ENCODE measurements around the gene JARID2.

Gene JARID2

DNA sequence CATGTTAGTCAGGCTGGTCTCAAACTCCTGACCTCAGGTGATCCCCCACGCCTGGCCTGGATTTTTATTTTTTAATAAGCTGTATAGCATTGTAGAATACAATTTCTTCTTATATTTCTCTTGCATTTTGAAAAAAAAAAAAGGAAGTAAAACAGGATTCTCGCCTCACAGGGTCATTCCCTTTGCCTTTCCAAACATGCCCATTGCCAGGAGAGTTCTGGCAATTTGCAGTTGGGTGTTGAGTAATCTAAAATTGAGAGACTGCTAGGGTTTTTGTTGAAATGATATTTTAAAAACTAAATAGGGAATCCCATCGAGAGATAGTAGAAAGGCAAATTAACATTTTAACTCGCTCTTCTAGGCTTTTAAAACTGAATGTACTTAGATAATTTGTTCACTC, 196.1 kb downstream of the JARID2 start:
- DNase-seq (ENCODE audit: low spot score), result no peak

DNA sequence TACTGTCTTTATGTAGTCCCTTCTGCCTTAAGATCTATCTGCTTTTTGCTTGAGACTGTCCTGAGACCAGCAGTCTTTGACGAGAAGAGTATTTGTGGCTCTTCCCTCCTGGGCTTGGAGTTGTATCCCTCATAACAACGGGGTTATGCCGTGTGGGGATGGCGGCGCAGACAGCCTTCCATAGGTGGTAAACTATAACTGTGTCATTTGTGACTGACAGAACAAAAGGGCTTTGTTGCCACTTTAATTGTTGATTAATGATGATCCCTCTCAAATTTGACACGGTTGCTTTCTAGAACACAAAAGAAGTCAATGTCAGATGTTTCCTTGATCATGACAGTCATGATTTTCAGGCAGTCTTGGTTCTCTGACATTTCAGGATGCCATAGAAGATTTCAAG, 196.6 kb downstream of the JARID2 start:
- DNase-seq (ENCODE audit: low spot score), result no peak

DNA sequence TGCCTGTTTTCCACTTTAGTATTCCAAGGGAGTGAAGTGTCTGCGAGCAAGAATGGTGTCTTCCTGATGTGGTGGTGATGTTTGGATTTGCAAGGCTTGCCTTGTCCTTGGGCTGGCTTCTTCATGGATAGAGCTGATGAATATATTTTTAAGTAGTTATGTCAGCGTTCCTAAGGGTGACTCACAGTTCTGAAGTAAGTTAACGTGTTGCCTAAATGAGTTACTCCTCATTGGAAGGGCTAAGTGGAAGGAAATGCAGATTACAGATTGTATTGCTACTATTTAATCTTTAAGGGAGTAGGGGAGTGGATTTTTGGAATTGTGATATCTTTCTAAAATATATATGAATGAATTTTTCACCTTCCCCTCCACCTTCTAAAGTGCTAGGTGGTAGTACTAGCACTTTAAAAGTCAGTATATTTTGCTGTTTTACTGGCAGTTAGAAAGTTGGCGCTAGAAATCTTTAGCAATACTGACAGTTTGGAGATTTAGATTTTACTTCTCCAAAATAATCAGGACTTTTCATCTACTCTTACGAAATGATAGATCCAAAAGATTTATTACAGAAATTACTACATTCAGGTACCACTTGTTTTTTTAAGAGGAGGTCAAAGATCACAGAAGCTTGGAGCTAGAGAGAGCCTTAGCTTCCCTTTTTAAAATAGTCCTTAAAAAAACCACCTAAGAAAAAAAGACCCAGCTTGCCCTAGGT, 197.4 kb downstream of the JARID2 start:
- peak; percentile 71 for DNase-seq (ENCODE audit: low spot score)

DNA sequence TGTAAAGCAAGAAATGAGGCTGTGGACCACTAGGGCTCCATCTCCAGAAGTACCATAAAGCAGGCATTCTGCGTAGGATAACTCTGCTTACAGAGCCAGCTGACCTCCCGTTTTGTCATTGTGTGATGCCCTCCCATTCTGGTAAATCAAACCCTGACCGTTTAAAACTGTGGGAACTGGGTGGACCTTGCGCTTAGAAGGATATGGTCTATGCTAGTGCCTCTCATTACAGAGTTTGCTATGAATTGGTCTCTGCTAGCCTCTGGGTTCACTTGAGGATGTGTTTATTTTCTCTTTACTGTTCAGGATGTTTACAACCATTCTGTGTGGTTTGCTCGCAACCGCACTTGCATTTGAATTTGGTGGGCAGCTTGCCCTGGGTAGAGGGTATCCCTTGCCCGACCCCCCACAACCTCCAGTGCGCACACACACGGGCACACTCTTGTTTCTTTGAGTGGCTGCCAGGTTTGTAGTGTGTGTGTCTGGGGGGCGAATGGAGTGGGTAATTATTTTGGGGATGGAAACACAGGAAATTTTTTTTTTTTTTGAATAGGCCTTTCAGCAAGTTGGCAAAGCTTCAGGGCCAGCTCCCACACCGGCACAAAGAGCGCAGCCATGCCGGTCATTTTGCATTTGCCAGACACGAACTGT, 198.3 kb downstream of the JARID2 start:
- DNase-seq (ENCODE audit: low spot score), result no peak

DNA sequence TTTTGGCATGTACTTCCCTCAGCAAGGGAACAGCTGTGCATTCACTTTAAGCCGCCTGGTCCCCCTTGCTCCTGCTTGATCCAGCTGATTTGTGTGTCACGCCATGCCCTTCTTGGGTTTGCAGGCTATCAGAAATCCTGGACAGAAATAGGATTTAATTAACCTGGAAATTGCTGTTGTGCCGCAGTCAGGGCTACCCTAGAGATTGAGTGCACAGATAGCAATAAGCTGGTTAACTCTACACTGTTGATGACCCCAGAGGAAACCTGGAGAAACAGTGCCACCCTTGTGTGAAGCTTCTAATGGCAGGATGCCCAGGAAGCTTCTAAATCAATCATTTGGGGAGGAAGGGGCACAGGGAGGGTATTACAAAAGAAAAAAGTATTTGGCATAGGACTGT, 199.0 kb downstream of the JARID2 start:
- DNase-seq (ENCODE audit: low spot score), result no peak

DNA sequence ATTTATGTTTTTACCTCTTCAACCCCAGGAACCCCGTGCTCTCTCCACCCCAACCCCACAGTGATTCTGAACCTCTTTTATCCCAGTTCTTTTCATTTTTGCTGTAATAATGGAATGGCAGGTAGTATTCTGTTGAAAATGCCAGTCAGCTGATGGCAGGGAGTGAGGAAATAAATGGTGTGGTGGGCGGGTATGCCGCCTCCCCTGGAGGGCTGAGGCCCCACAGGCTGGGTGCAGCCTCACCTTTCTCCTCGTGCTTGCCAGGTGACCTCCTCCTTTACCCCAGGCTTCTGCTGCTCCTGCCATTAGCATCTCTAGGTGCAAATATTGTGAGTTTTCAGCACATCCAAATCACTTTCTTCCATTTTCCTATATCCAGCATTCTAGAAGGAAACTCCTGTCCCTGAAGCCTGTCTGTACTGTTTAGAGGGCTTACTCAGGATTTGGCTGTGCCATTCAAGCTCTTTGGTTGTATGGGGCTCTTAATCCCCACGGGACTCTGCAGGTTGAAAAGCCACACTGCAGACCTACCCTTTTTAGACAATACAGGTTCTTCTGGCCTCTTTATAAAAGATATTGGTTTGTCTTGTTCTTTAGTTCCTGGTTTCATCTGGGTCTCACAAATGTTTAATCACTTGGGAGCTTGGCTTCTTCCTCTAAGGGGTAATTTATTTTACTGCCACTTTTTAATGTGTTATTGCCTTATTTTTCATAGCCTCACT, 201.8 kb downstream of the JARID2 start:
- no peak for DNase-seq (ENCODE audit: low spot score)

DNA sequence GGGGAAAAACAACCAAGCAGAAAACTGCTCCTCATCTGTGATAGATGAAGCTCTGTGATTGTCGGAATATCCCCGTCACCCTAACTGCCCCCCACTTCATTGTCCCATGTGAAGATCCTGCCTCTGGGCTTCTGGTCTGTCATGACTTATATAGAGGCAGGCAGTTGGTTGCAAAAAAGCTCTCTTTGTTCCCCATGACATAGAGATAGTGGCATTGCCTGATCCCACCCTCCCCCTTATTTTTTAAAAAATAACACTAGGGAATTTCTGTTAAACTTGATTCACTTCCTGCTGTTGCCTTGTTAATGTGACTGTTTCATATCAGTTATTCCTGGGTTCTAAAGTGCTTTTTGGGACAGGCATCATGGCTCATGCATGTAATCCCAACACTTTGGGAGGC, 203.1 kb downstream of the JARID2 start:
- DNase-seq (ENCODE audit: low spot score), result no peak

DNA sequence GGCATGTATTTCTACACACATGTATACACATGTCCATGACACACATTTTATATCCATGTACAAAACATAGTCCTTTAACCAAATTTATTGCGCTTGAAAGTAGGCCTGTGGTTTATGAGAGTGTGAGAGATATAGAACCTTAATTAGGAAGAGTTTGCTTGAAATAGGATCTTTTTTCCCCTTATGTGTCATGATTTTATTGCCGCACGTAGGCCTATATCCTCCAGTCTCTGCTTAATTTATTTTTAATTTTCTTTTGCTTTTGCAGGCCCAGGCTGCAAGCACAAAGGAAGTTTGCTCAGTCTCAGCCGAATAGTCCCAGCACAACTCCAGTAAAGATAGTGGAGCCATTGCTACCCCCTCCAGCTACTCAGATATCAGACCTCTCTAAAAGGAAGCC, 205.9 kb downstream of the JARID2 start:
- no peak for DNase-seq (ENCODE audit: low spot score)

DNA sequence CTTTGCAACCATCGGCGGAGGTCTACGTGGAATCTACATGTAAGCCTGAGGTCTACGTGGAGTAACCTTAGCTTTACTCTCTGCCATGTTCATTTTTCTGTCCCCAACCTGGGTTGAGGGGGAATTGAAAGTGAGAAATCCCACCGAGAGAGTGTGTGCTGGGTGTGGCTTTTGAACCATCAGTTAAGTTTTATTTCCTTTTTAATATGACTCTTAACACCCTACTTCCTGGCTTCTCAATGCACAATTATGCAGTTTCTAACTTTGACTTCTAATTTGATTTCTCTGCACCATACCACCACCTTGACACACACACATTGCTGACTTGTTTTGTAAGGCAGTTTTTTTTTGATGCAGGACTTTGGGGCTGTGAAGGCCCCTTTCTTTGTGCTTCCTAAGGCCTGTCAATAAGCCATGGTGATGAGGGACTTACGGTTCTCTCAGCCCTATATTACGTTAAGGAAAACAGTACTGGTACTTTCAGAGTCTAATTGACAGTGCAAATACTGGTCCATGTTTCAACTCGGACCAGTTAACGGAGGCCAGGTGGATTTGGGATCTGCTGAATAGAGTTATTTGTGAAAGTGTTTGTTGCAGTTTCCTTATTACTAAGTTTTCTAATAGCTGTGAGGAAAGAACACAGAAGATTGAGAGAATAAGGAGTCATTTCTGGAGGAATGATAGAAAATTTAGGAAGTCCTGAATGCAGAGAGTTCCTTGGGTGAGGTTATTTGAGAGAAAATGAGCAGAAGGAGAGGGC, 206.5 kb downstream of the JARID2 start:
- no peak for DNase-seq (ENCODE audit: low spot score)

DNA sequence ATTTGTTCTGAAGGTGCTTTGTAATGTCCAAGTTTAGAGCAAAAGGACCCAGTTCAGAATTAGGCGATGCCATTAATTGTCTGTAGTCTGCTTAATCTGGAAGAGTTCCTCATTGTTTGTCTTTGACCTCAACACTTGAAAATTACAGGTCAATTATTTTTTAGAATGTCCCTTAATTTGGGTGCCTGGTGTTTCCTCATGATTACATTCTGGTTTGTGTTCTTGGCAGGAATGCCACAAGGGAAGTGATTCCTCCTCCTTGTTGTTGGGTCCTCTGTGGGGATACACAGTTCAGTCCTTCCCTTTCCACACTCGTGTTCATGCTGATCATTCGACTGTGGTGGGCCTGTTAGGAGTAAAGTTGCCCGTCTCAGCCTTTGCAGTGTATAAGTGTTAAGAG, 207.3 kb downstream of the JARID2 start:
- no peak for DNase-seq (ENCODE audit: low spot score)

DNA sequence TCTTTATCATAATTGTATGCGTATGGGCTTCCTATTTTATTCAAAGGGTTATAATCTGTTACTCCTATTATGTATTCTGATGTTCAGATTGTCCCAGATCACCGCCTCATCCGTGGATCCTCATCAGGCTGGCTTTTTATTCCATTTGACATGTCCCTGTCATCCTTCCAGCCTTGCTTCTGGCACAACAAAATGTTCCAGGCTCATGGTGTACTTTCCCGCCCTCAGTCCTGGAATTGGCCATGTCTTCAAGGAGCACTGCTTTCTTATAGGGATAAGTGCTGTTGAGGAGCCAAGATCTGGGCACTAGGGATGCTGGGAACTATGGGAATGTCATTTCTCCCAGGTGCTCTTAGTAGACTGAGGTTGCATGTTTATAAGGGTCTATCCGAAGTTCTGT, 207.8 kb downstream of the JARID2 start:
- DNase-seq (ENCODE audit: low spot score), result no peak

DNA sequence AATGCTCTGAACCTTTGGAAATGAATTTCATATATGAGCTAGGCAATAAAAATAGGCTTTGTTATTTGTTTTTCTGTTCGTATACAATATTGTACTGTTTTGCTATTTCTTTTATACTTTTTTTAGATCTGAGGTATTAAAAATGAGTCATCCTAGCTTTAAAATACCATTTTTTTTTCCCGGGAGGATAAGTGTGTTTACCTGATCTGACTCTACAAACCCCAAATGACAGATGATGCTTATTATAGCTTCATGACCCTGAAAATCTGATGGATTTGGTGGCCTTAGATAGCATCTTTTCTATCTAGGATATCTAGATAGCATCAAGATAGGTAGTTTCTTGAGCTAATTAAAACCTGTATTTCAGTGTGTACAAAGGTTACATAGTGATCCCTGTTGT, 210.6 kb downstream of the JARID2 start:
- no peak for DNase-seq (ENCODE audit: low spot score)

DNA sequence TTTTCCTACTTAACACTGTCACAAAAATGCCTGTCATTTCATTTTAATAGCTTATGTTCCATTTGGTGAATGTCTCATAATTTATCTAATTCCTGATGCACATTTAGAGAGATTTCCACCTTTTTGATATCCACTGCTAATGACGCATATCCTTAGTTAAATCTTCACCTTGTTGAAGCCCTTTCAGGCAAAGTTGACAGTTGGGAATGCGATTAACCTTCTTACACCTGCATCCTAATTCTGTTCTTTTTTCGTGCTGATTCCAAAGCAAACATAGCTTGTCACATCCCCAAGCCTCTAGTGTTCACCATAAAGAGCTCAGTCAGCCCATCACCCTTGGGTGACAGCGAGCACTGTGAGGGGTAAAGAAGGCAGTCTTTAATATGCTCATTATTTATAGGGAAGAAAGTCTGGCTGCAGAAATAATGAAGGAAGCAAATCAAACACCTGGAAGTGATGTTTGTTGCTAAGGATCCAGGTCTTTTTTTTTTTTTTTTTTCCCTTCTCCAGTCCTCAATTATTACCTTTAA, 211.3 kb downstream of the JARID2 start:
- DNase-seq (ENCODE audit: low spot score), result no peak

DNA sequence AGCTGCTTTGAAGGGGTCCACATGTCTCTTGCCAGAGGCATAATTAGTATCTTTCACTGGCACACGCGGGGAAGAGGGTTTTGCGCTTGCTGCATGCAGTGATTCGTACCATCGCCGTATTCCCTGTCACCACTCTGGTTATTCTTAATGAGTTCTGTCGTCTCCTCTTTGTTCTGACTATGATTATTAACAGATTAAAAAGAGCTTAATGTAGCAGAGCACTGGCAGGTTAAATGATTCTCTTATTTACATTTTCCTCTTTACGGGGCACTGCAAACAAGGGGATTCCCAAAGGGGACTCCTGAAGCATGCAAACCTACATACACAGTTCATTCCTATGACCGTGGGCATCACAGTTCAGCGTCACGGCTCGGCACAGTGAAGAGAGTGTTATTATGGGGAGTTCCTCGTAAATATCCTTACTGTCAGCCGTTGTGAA, 212.2 kb downstream of the JARID2 start:
- no peak for DNase-seq (ENCODE audit: low spot score)

DNA sequence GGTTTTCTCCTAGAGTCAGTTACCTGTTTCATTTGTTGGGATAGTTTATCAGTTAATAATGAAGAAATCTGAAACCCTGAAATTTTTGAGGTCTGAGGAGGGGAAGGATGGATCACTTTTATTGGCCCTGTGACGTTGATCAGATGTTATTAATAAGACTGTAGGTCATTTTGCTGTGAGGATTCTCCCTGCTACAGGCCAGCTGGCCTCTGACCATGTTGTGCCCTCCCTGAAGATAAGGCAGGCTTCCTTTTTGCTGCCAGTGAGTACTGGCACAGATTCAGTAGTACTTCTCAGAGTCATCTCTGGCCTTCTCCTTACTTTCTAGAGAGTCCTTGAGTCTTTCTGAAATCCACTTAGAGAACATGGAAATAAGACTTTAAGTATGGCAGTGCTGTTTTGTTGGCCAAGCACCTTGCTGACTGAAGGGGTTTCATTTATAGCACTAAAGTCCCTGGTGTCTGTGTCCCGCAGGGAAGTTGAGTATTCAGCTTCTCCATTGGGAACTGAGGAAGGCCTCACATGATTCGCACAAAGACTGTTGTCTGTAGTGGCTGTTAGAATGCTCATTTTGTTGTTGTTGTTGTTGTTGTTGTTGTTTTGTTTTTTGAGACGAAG, 214.3 kb downstream of the JARID2 start:
- DNase-seq (ENCODE audit: low spot score), result no peak

DNA sequence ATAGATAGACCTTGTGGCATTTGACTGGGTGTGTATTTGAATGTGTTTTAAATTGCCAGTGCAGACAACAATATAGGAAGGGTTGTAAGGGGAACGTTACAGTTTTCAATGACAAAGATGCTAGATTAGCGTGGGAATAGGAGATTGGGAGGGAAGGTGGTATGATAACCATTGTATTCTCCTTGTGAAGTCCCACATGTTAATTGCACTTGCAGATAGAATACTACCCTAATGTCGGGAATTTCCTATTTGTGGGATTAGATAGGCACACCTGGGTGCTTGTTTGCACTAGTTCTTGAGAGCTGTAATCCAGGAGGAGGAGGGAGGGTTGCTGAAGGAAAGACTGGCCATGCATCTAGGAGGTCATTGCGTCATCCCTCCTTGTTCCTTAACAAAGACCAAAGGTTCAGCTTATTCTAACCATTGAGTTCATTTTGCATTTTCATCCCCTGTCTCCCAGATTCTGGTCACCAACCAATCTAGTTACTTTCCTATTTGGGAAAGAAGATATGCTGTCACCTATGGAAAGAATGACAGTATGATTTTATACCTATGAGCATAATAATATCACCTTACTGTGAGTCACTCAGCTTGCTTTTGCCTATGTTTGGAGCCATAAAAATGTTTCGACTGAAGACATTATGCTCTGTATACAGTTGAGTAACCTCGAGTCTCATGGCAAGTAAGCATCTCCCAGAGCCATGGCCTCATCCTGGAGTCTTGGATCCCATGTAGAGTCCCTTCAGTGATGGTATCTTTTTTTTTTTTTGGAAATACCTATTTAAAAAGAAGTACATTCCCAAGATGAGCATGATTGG, 215.5 kb downstream of the JARID2 start:
- DNase-seq (ENCODE audit: low spot score), result no peak

DNA sequence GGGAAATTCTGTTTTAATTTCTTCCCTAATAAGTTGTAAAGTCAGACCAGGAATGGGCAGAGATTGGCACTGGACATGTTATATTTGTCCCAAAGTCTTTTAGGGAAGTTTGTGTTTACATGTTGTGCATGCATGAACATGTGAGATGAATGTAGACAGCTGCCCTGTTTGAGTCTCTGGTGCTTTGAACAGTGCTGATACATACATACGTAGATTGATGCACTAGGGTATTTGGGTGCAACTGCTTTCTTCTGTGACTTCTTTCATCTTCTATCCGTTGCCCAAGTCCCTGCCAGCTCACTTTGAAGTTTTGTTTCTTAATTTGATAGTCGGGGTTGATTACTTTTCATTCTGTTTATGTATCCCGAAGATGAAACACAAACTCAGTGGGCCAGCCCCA, 216.4 kb downstream of the JARID2 start:
- DNase-seq (ENCODE audit: low spot score), result no peak

DNA sequence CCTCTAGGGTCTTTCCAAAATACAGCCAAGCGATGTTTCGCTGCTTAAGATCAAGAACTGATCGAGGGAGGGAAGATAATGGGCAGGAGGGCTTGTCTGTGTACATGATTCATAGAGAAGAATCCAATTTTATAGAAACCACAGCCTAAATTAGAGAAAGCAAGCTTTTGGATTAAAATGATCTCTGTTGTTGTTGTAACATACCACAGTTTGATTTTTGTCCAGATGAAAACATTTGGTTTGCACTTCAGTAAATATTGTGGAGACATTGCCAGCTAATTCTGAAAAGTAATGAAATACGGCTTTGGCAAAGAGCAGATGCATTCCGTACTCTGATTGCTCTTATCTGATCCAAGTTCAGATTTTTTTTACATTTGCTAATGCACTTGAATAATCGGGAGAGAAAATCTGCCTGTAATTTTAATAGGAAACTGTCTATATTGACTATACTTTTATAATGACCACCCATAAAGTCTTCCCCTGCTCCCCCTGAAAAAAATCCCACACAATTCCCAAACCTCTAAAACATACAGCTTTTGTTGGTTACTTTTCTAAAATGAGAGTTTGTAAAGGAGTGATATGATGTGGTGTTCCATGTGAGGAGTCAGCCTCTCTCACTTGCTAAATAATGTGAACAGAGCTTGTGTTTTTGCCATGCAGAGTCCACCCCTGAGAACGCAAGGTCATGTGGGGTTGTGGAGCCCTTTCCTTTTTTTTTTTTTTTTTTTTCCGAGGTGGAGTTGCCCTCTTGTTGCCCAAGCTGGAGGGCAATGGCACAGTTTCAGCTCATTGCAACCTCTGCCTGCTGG, 217.1 kb downstream of the JARID2 start:
- DNase-seq (ENCODE audit: low spot score), result peak; percentile 15

DNA sequence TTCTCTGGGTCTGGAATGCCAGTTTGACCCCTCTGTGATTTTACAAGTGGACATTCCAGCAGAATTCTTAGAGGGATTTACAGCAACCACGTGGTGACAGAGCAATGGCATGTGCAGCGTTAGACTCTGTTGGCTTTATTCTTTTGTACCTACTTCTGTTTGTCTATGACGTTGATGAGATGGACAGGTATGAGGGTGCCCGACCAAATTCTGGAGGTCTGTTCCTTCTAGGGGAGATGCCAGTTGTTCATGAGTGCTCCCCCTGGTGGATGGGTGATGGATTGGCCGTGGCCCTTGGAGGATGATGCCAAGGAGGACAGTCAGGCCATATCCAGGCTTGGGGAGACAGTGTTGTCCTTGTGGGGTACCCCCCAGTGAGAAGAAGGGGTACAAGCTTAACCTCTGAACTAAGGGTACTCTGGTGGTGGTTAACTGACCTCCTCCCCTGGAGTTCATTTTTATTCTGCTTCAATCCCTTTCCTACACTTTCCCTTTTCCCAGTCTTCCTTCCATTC, 218.4 kb downstream of the JARID2 start:
- no peak for DNase-seq (ENCODE audit: low spot score)

DNA sequence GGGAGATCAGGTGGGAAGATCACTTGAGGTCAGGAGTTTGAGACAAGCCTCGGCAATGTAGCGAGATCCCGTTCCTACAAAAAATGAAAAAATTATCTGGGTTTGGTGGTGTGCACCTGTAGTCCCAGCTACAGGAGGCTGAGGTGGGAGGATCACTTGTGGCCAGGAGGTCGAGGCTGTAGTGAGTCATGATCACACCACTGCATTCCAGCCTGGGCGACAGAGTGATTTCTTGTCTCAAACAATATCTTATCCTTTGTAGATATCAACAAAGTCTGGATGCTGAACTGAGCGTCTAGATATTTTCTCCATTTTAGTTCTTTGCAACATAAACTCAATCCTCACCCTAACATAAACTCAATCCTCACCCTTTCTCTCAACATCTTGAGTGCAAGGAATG, 219.3 kb downstream of the JARID2 start:
- no peak for DNase-seq (ENCODE audit: low spot score)
